Osteoblast (primary cell): ENCODE measurements around the gene POLR3C. TPM values are rescaled to one million over a fixed set of nuclear protein-coding genes. Genes with fewer than 3 reads are reported as not detected.

Experiments
- DNase-seq: peaks from one replicate; pipeline ENCODE4 v3.0.0; 2011; ENCODE audit warnings: low spot score, mixed read lengths; ENCODE audit not compliant: insufficient read length; ENCODE audit errors: missing footprints
- H2AFZ ChIP-seq: 2 replicates; pipeline ENCODE4 v1.6.0; 2011; ENCODE audit warnings: mild to moderate bottlenecking, low read length
- H3K27ac ChIP-seq: 2 replicates; pipeline ENCODE4 v1.5.1; 2011; ENCODE audit warnings: mild to moderate bottlenecking, low read depth, low read length, moderate library complexity
- H3K27me3 ChIP-seq: 2 replicates; pipeline ENCODE4 v1.6.0; 2012; ENCODE audit warnings: mild to moderate bottlenecking, control low read depth, inconsistent platforms, low read length, moderate library complexity; ENCODE audit not compliant: insufficient read depth
- H3K36me3 ChIP-seq: 2 replicates; pipeline ENCODE4 v1.5.1; 2011; ENCODE audit warnings: mild to moderate bottlenecking, low read length, control low read depth, moderate library complexity; ENCODE audit not compliant: insufficient read depth
- H3K4me1 ChIP-seq: 2 replicates; pipeline ENCODE4 v1.5.1; 2011; ENCODE audit warnings: mild to moderate bottlenecking, low read length, control low read depth, moderate library complexity; ENCODE audit not compliant: insufficient read depth
- H3K4me2 ChIP-seq: 2 replicates; pipeline ENCODE4 v1.6.0; 2011; ENCODE audit warnings: mild to moderate bottlenecking, low read length; ENCODE audit not compliant: insufficient read depth
- H3K4me3 ChIP-seq: fragments of 200-600 bp; sonication (generic); 3 replicates; pipeline ENCODE4 v1.5.1; 2012; ENCODE audit warnings: mild to moderate bottlenecking, low read length, inconsistent platforms; ENCODE audit not compliant: insufficient read depth
- H3K79me2 ChIP-seq: 2 replicates; pipeline ENCODE4 v1.6.0; 2012; ENCODE audit warnings: mild to moderate bottlenecking, low read length, control low read depth, inconsistent platforms; ENCODE audit not compliant: insufficient read depth
- H3K9me3 ChIP-seq: 2 replicates; pipeline ENCODE4 v1.5.1; 2011; ENCODE audit warnings: low read depth, low read length, control low read depth
- H4K20me1 ChIP-seq: 2 replicates; pipeline ENCODE4 v1.6.0; 2012; ENCODE audit warnings: mild to moderate bottlenecking, low read length, control low read depth; ENCODE audit not compliant: insufficient read depth
- CTCF ChIP-seq: IDR thresholded peaks from 2 replicates; pipeline ENCODE4 v1.5.1; 2011; ENCODE audit warnings: mild to moderate bottlenecking, low read depth, low read length, moderate library complexity; ENCODE audit errors: extremely low read depth
- total RNA-seq: library from RNA; depleted of rRNA; stranded (reverse); fragments of >200 nt; gene quantifications from 2 replicates; pipeline ENCODE4 v1.2.3, GENCODE V29; 2012

Gene POLR3C
- total RNA-seq, 1 donor, result 54.3 TPM

GRCh38 chr1:145837656-145838055 lies 13.7 kb downstream of the POLR3C start:
- Histone ChIP-seq H3K36me3 (peaks cover 98% of the 10 kb centered on the region), H3K4me2 (no peak overlapping the region), H3K4me3 (no peak overlapping the region), H3K27me3 (no peaks in the 10 kb centered on the region), H2AFZ (no peak overlapping the region), H3K79me2 (peaks cover 2% of the 10 kb centered on the region), H3K9me3 (no peaks in the 10 kb centered on the region), H3K27ac (no peak overlapping the region), H3K4me1 (no peaks in the 10 kb centered on the region), H4K20me1 (no peaks in the 10 kb centered on the region)
- TF ChIP-seq CTCF, result no peak
- peak; percentile 38 for DNase-seq

- no peak overlapping the region for H3K4me3 ChIP-seq
- no peaks in the 10 kb centered on the region for H3K27me3 ChIP-seq
- H3K27ac ChIP-seq, result no peak overlapping the region
- H4K20me1 ChIP-seq, result no peaks in the 10 kb centered on the region
- H3K36me3 ChIP-seq, result peaks cover 62% of the 10 kb centered on the region
- no peak for DNase-seq
- no peak overlapping the region for H3K4me2 ChIP-seq
- H2AFZ ChIP-seq, result no peak overlapping the region
- no peaks in the 10 kb centered on the region for H3K9me3 ChIP-seq
- no peaks in the 10 kb centered on the region for H3K79me2 ChIP-seq
- no peak for TF ChIP-seq CTCF
- H3K4me1 ChIP-seq, result peaks cover 13% of the 10 kb centered on the region
Observed at GRCh38 chr1:145843031-145843430, 19.0 kb downstream of the POLR3C start.

GRCh38 chr1:145845144-145845513 lies 21.1 kb downstream of the POLR3C start:
- H3K79me2 ChIP-seq, result no peaks in the 10 kb centered on the region
- H3K9me3 ChIP-seq, result no peaks in the 10 kb centered on the region
- H3K4me3 ChIP-seq, result peak overlapping the region; percentile 81
- TF ChIP-seq CTCF, result no peak
- H2AFZ ChIP-seq, result peak overlapping the region; percentile 82
- no peak for DNase-seq
- peaks cover 26% of the 10 kb centered on the region for H3K4me1 ChIP-seq
- H3K4me2 ChIP-seq, result peak overlapping the region; percentile 93
- H3K27me3 ChIP-seq, result no peaks in the 10 kb centered on the region
- H3K36me3 ChIP-seq, result peaks cover 62% of the 10 kb centered on the region
- no peaks in the 10 kb centered on the region for H4K20me1 ChIP-seq
- peak overlapping the region; percentile 65 for H3K27ac ChIP-seq

- H3K27me3 ChIP-seq, result no peaks in the 10 kb centered on the region
- no peaks in the 10 kb centered on the region for H3K79me2 ChIP-seq
- peaks cover 63% of the 10 kb centered on the region for H3K36me3 ChIP-seq
- peak within 1 kb of the TSS; percentile 82 for H2AFZ ChIP-seq
- TF ChIP-seq CTCF, result peak; percentile 94
- H3K4me2 ChIP-seq, result peak within 1 kb of the TSS; percentile 93
- DNase-seq, result peak; percentile 94
- H3K9me3 ChIP-seq, result no peaks in the 10 kb centered on the region
- H3K4me1 ChIP-seq, result peaks cover 31% of the 10 kb centered on the region
- peak within 1 kb of the TSS; percentile 65 for H3K27ac ChIP-seq
- peak within 1 kb of the TSS; percentile 81 for H3K4me3 ChIP-seq
- H4K20me1 ChIP-seq, result no peaks in the 10 kb centered on the region
Observed at GRCh38 chr1:145845514-145846161, 21.6 kb downstream of the POLR3C start, which contains the start of gene NUDT17. NUDT17 (plus strand) TSS chr1:145845630; CDS start chr1:145845641, 11 bp downstream.
